ENCODE results near the gene RAB11A.

- TF ChIP-seq CTCF (IDR thresholded peaks at IDR 0.05; ENCODE audit: poor library complexity) = no peak
- TF ChIP-seq EZH2 (IDR thresholded peaks at IDR 0.05; ENCODE audit: borderline replicate concordance) = no peak
Measured at GRCh38 chr15:65916041-65916663, 46.9 kb downstream of the RAB11A start.

Data from hepatocyte (in vitro differentiated cells).